Measurements from ENCODE around the gene RBBP9.

Gene RBBP9

DNA sequence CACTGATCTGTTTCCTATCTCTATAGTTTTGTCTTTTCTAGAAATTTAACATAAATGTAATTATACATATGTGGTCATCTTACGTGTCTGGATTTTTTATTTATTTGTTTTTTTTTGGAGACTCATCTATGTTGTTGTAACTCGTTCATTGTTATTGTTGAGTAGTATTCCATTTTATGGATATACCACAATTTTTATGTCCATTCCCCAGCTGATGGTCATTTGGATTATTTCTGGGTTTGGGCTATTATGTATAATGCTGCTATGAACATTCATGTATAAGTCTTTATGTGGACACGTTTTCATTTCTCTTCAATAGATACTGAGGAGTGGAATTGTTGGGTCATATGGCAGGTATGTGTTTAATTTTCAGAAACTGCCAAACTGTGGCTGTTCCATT lies 40.4 kb downstream of the RBBP9 start:
- H3K36me3 ChIP-seq (ENCODE audit: control insufficient read depth, insufficient read depth, low read length), result no peaks in the 10 kb centered on the region
- H3K27me3 ChIP-seq (ENCODE audit: control insufficient read depth, insufficient read depth, low read length), result no peaks in the 10 kb centered on the region
- no peaks in the 10 kb centered on the region for H3K4me1 ChIP-seq (ENCODE audit: control insufficient read depth, insufficient read depth, low read length)
- H3K27ac ChIP-seq (ENCODE audit: low read depth, low read length), result no peak overlapping the region
- H3K9me3 ChIP-seq (ENCODE audit: control insufficient read depth, insufficient read depth, low read length), result no peaks in the 10 kb centered on the region
- no peak overlapping the region for H3K9ac ChIP-seq (ENCODE audit: low read depth, low read length)
- no peak overlapping the region for H3K4me3 ChIP-seq (ENCODE audit: low read depth, low read length)

DNA sequence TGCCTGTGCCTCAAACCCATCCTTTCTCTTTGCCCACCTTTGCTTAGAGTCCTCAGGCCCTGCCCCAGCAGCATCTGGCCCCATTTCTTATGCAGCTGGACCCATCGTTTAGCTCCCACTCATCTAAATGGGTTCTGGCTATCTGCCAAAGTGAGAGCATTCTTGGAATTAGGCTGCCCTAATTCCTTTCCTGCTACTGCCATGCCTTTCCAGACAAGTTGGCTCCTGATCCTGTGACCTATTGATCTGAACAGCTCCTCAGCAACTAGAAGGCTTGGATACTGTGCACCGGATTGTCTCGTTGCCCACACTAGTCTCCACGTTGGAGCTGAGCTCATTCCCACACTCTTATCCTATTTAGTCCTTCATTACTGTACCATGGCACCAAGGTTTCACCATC lies 53.1 kb downstream of the RBBP9 start:
- Histone ChIP-seq H3K9ac (ENCODE audit: low read depth, low read length) (no peak overlapping the region), H3K27ac (ENCODE audit: low read depth, low read length) (no peak overlapping the region), H3K9me3 (ENCODE audit: control insufficient read depth, insufficient read depth, low read length) (no peaks in the 10 kb centered on the region), H3K27me3 (ENCODE audit: control insufficient read depth, insufficient read depth, low read length) (no peaks in the 10 kb centered on the region), H3K4me1 (ENCODE audit: control insufficient read depth, insufficient read depth, low read length) (no peaks in the 10 kb centered on the region), H3K4me3 (ENCODE audit: low read depth, low read length) (no peak overlapping the region), H3K36me3 (ENCODE audit: control insufficient read depth, insufficient read depth, low read length) (no peaks in the 10 kb centered on the region)

DNA sequence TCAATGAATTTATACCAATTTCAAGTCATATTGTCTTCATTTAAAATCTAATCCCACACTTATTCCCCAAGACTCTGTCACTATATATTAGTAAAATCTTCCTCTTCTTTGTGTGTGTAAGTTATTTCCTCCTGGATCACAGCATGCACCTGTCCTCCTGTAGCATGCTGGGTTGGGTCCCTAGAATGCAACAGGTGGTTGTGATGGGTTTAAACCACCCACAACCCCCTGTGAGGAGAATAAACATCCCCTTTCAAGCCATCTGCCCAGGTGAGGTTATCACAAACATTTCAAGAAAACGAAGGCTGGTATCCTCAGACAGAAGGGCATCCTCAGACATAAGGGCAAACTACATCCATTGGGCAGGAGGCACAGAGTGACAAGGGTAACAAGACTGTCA lies 56.6 kb downstream of the RBBP9 start:
- Histone ChIP-seq H3K36me3 (ENCODE audit: control insufficient read depth, insufficient read depth, low read length) (no peaks in the 10 kb centered on the region), H3K4me3 (ENCODE audit: low read depth, low read length) (no peak overlapping the region)

DNA sequence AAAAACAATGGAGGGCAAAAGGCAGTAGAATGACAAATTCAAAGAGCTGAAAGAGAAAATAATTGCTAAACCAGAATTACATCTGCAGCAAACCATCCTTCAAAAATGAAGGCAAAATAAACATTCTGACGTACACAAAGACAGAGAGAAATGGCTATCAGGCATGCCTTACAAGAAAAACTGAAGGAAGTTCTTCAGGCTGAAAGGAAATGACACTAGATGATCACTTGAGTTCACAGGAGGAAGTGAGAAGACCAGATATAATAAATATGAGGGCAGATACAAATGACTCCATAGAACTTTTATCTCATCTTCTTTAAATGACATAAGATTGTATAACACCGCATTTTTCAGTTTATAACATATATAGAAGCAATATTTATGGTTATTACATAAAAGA lies 60.2 kb downstream of the RBBP9 start:
- no peaks in the 10 kb centered on the region for H3K36me3 ChIP-seq (ENCODE audit: control insufficient read depth, insufficient read depth, low read length)
- no peaks in the 10 kb centered on the region for H3K4me1 ChIP-seq (ENCODE audit: control insufficient read depth, insufficient read depth, low read length)
- no peak overlapping the region for H3K4me3 ChIP-seq (ENCODE audit: low read depth, low read length)
- no peak overlapping the region for H3K27ac ChIP-seq (ENCODE audit: low read depth, low read length)
- no peak overlapping the region for H3K9ac ChIP-seq (ENCODE audit: low read depth, low read length)
- H3K9me3 ChIP-seq (ENCODE audit: control insufficient read depth, insufficient read depth, low read length), result no peaks in the 10 kb centered on the region
- H3K27me3 ChIP-seq (ENCODE audit: control insufficient read depth, insufficient read depth, low read length), result no peaks in the 10 kb centered on the region

More for the DNA sequence above, 56.6 kb downstream of the RBBP9 start:
- Histone ChIP-seq H3K4me1 (ENCODE audit: control insufficient read depth, insufficient read depth, low read length) (no peaks in the 10 kb centered on the region), H3K27ac (ENCODE audit: low read depth, low read length) (no peak overlapping the region), H3K9ac (ENCODE audit: low read depth, low read length) (no peak overlapping the region), H3K9me3 (ENCODE audit: control insufficient read depth, insufficient read depth, low read length) (no peaks in the 10 kb centered on the region), H3K27me3 (ENCODE audit: control insufficient read depth, insufficient read depth, low read length) (no peaks in the 10 kb centered on the region)
